Activated naive CD4-positive, alpha-beta T cell treated with anti-CD3 and anti-CD28 coated beads, Interleukin-2, amount 50 U/mL, for 72 hours (primary cell): ENCODE results near the gene CD48. TPM values are rescaled to one million over a fixed set of nuclear protein-coding genes. Genes with fewer than 3 reads are reported as not detected.
A peak's percentile ranks its signal among the peaks of the same experiment; 100 is the strongest.
"Not testable (repeated sequence)": the region's sequence is repeated elsewhere in the genome, so short reads cannot be mapped to it uniquely, and the experiment has no call there.

Experiments used
- ATAC-seq, 2 donors: fragments of 150-1000 bp; cut with Tn5 transposase; 2 replicates each; pipeline ENCODE4 v1.10.0; 2021; ENCODE audit warnings: mild to moderate bottlenecking in 2 of 2, moderate library complexity in 2 of 2
- DNase-seq, 2 donors: peaks; one replicate each; pipeline ENCODE4 v3.0.0; 2021 to 2022; ENCODE audit warnings: low spot score in 2 of 2
- H3K27ac Mint-ChIP-seq, 2 donors: one replicate each; pipeline ENCODE4 v1.8.0; 2022; ENCODE audit warnings: mild to moderate bottlenecking in 2 of 2, mixed read lengths in 2 of 2
- H3K36me3 Mint-ChIP-seq, 2 donors: one replicate each; pipeline ENCODE4 v1.8.0; 2022; ENCODE audit warnings: mixed read lengths in 2 of 2
- H3K9me3 Mint-ChIP-seq, 2 donors: one replicate each; pipeline ENCODE4 v1.8.0; 2022; ENCODE audit warnings: mixed read lengths in 2 of 2
- total RNA-seq, 2 donors: library from RNA; stranded (reverse); gene quantifications; one replicate each; pipeline ENCODE4 v1.2.3, GENCODE V29; 2022

CD48 gene
- total RNA-seq, 2 donors from 2014 or later: 231 to 236 TPM

- no peak overlapping the region for H3K27ac Mint-ChIP-seq
- peaks cover 14 to 24% of the 10 kb centered on the region in 2 donors for H3K36me3 Mint-ChIP-seq
- no peak for DNase-seq
- no peaks in the 10 kb centered on the region for H3K9me3 Mint-ChIP-seq
- ATAC-seq: peak; percentile 36 to 47
Observed at GRCh38 chr1:160708801-160709200, 2.8 kb downstream of the CD48 start.

DNA sequence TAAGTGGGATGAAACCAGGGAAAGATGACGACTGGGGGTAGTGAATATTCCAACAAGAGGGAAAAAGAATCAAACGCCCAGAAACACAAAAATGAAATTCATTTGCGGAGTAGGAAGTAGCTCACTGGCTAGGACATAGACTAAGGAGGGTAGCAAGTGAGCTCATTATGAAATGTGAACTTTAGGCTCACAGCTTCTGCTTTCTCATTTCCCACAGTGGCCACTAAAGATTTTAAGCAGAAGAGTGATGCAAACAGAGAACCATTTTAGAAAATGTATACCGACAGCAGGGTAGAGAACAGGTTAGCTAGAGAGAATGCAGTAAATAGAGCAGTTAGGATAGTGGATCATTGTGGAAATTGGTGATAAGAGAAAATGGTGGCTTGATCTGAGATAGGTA, 3.5 kb downstream of the CD48 start:
- ATAC-seq (peak; percentile 6 to 22), DNase-seq (no peak)
- Mint-ChIP-seq H3K9me3 (no peaks in the 10 kb centered on the region), H3K36me3 (peaks cover 21 to 31% of the 10 kb centered on the region in 2 donors), H3K27ac (no peak overlapping the region)

DNA sequence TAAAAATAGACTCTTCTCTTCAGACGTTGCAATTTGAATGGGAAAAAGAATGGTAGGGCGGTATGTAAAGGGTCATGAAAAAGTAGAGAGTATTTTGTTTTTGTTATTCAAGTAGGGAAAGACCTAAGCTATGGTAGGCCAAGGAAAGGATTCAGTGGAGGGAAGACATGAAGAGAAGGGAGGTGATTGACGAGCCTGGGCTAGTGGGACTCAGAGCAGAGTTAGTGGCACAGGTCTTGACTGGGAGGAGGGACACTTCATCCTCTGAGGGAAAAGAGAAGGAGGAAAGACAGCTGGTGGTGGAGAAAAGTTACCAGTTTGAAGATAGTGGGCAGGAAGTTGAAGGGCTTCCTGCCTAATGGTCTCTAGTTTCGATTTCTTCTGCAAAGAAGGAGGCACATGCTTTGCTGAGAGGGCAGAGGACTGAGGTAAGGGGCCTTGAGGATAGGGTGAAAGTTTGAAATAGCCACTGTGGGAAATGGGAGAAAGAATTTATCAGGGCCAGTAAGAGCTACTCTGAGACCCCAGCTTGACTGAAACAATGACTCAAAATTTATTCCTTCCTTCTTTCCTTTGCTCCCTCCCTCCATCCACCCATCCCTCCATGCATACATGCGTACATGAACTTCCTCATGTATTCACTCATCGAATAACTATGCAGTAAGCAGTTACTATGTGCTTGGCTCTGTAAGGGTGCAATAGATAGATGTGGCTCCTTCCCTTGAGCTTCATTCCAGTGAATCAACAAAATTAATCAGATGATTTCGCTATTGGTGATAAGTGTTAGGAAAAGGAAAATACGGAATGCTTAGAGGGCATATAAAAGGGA, 4.2 kb downstream of the CD48 start:
- ATAC-seq: peak in 1 of 2 donors; percentile 4
- no peak for DNase-seq
- no peaks in the 10 kb centered on the region for H3K9me3 Mint-ChIP-seq
- H3K36me3 Mint-ChIP-seq: peaks cover 28 to 37% of the 10 kb centered on the region in 2 donors
- H3K27ac Mint-ChIP-seq: no peak overlapping the region

- Mint-ChIP-seq H3K27ac (no peak overlapping the region), H3K36me3 (peaks cover 35 to 38% of the 10 kb centered on the region in 2 donors), H3K9me3 (no peaks in the 10 kb centered on the region)
- no peak for ATAC-seq
- DNase-seq: no peak
Observed at GRCh38 chr1:160706526-160707235, 4.9 kb downstream of the CD48 start.

DNA sequence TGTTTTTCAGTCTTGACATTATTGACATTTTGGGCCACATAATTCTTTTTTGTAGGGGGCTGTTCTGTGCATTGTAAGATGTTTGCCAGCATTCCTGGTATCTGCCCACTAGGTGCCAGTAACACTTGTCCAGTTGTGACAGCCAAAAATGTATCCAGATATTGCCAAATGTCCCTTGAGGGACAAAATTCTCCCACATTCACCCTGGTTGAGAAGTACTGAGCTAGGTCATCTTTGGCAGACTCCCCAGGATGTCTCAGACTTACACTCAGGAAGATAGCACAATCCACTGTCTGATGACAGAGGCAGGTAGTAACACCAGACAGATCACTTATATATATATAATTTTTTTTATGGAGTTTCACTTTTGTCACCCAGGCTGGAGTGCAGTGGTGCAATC, 5.9 kb downstream of the CD48 start:
- peak; percentile 28 to 51 for ATAC-seq
- Mint-ChIP-seq H3K27ac (peak overlapping the region in 1 of 2 donors; percentile 70), H3K36me3 (peaks cover 35 to 39% of the 10 kb centered on the region in 2 donors), H3K9me3 (no peaks in the 10 kb centered on the region)
- DNase-seq: no peak

DNA sequence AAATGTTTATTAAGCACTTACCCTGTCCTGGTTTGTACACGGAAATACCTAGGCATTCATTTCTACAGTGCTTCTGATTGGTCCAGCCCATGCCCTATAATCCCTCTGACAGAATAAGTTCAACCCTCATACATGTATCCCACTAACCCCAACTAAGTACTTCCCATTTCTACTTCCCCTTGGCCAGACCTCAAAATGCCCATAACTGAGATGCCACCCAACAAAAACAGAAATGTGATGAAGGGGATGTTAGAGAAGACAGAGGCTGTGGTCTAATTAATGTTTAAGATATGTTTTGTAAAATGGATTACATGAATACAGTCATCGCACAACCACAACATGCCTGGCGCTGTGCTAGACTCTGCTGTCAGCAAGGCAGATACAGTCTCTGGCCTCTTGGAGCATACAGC, 6.4 kb downstream of the CD48 start:
- not testable (repeated sequence) for H3K9me3 Mint-ChIP-seq, ATAC-seq, DNase-seq
- Mint-ChIP-seq H3K27ac (peak overlapping the region in 1 of 2 donors; percentile 70), H3K36me3 (peaks cover 35 to 44% of the 10 kb centered on the region in 2 donors)

GRCh38 chr1:160704250-160704649, 7.4 kb downstream of the CD48 start:
- ATAC-seq: no peak
- DNase-seq: no peak
- peak overlapping the region; percentile 23 to 73 for H3K27ac Mint-ChIP-seq
- H3K9me3 Mint-ChIP-seq: no peaks in the 10 kb centered on the region
- peaks cover 36 to 44% of the 10 kb centered on the region in 2 donors for H3K36me3 Mint-ChIP-seq

GRCh38 chr1:160702100-160702499, 9.5 kb downstream of the CD48 start:
- DNase-seq: no peak
- H3K9me3 Mint-ChIP-seq: no peaks in the 10 kb centered on the region
- H3K36me3 Mint-ChIP-seq: peaks cover 42 to 44% of the 10 kb centered on the region in 2 donors
- no peak for ATAC-seq
- peak overlapping the region; percentile 23 to 58 for H3K27ac Mint-ChIP-seq

DNA sequence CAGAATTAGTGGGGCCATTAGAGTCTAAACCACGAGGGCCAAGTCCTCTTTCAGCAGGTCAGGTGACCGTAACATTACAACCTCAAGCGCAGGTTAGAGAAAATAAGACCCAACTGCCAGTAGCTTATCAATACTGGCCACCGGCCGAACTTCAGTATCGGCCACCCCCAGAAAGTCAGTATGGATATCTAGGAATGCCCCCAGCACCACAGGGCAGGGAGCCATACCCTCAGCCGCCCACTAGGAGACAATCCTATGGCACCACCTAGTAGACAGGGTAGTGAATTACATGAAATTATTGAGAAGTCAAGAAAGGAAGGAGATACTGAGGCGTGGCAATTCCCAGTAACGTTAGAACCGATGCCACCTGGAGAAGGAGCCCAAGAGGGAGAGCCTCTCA, 19.2 kb downstream of the CD48 start:
- not testable (repeated sequence) for H3K9me3 Mint-ChIP-seq, DNase-seq, ATAC-seq
- H3K27ac Mint-ChIP-seq: peak overlapping the region; percentile 73 to 83
- H3K36me3 Mint-ChIP-seq: peaks cover 42 to 63% of the 10 kb centered on the region in 2 donors

DNA sequence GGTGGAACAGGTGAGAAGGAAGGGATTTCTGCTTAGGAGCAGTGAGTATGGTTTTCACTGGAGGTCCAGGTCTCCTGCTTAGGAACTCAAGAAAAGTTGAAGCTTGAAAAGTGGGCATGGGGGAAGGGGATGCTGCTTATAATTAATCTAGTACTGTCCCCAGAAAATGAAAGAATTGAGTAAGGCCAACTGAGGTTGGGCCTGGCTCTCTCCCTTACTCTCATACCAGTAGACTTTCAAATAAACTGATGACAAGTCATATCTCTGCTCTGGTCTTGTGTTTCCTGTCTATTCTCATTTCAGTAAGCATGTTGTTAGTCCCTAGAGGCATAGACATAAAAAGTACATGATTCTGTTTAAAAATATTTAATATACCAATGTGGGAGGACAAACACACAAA, 26.4 kb downstream of the CD48 start:
- Mint-ChIP-seq H3K9me3 (peaks cover 0 to 8% of the 10 kb centered on the region in 2 donors), H3K36me3 (peaks cover 53 to 79% of the 10 kb centered on the region in 2 donors), H3K27ac (peak overlapping the region; percentile 79 to 94)
- DNase-seq: no peak
- ATAC-seq: peak; percentile 66 to 68

DNA sequence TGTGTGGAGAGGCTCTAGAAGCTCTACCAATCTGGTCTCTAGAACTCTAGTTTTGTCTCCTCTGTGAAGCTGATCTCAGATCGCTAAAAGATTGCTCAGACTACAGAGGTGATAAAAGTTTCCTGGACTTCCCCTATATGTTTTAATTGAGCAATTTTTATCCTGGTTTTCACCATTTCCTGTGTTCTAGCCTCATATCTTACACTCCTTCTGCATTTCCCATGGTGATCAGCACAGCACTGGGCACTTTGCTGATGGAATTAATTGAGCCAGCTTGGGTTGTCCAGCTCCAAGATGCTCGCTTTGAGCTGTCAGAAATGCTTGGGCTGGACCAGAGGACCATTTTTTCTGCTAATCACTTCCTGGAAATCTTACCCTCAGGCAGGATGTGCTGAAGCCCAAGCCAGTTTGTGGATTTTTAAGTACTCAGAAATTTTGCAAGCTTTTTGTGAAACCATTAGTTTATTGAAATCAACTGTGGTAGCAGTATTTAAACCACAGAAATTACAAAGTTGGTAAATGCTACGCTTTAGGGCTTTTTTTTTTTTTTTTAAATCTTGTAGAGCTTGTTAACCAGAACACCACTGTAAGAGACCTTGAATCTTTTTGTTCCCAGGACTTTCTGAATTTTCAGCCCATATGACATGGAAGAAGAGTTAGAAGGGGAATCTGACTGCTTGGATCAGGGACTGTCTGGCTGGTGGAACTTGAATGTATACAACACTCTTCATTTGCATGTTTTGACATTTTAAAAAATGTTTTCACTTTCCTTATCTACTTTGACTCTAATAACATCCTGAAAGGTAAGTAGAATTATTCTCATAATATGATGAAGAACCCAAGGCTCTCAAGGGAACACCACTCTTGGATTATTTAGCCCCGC, 28.4 kb downstream of the CD48 start:
- DNase-seq (no peak), ATAC-seq (peak; percentile 37 to 70)
- H3K36me3 Mint-ChIP-seq: peaks cover 45 to 69% of the 10 kb centered on the region in 2 donors
- peak overlapping the region; percentile 79 to 94 for H3K27ac Mint-ChIP-seq
- peaks cover 0 to 8% of the 10 kb centered on the region in 2 donors for H3K9me3 Mint-ChIP-seq

GRCh38 chr1:160681891-160682140, 29.8 kb downstream of the CD48 start:
- no peak for DNase-seq
- Mint-ChIP-seq H3K27ac (peak overlapping the region; percentile 79 to 93), H3K9me3 (peaks cover 0 to 5% of the 10 kb centered on the region in 2 donors), H3K36me3 (peaks cover 33 to 69% of the 10 kb centered on the region in 2 donors)
- ATAC-seq: peak in 1 of 2 donors; percentile 14

GRCh38 chr1:160681066-160681890, 30.3 kb downstream of the CD48 start:
- Mint-ChIP-seq H3K9me3 (peaks cover 0 to 2% of the 10 kb centered on the region in 2 donors), H3K36me3 (peaks cover 29 to 64% of the 10 kb centered on the region in 2 donors), H3K27ac (peak overlapping the region; percentile 79 to 90)
- ATAC-seq: peak; percentile 64 to 80
- DNase-seq: peak; percentile 80 to 89

DNA sequence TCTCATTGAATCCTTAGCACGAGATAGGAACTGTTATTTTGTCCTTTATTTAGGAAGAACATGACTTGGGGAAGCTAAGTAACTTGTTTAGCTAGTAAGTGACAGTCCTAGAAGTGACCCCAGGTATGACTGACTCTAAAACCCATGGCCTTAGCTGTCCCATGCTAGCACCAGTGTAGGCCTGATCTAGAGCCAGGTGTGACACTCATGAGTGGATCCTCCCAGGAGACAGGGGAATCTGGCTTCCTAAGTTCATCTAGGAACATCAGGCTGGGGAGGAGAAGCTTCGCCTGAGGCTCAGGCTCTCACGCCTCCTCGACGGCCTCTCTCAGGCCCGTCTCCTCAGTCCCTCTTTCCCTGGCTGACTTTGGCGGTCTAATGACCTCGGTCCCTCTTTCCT, 31.2 kb downstream of the CD48 start:
- no peak for ATAC-seq
- no peak for DNase-seq
- H3K9me3 Mint-ChIP-seq: no peaks in the 10 kb centered on the region
- peaks cover 24 to 55% of the 10 kb centered on the region in 2 donors for H3K36me3 Mint-ChIP-seq
- peak overlapping the region in 1 of 2 donors; percentile 79 for H3K27ac Mint-ChIP-seq

GRCh38 chr1:160679893-160680292, 31.7 kb downstream of the CD48 start:
- no peak for DNase-seq
- peaks cover 22 to 50% of the 10 kb centered on the region in 2 donors for H3K36me3 Mint-ChIP-seq

More at GRCh38 chr1:160679893-160680292, 31.7 kb downstream of the CD48 start:
- Mint-ChIP-seq H3K27ac (peak overlapping the region; percentile 13 to 82), H3K9me3 (no peaks in the 10 kb centered on the region)
- ATAC-seq: no peak
